ENCODE measurements around the gene CD55.

CD55 gene

DNA sequence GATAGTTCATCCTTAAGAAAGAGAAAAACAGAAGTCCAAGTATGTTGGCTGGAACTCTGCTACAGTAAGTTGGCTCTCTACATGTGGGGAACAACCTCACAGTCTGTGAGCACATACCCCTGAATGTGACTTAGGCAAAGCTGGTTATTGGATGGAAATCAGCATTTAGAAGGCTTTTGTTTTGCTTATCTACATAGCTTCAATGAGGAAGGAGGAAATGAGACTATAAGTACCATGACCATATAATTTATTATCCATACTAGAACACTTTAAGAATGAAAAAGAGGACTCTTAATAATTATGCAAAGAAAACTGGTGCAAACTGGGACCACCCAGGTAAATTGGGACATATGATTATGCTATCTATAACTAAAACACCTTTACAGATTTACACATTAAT is 31.7 kb upstream of the CD55 start:
- ChIA-PET CTCF (interaction anchor here (0.9 to 3.2 kb wide), 4 partner anchors 8 to 30 kb away, joined by 4 to 8 read pairs (median 4); no protein-coding TSS in a partner anchor), POLR2A (no interaction called here)
- TF ChIP-seq, protein P1, sequence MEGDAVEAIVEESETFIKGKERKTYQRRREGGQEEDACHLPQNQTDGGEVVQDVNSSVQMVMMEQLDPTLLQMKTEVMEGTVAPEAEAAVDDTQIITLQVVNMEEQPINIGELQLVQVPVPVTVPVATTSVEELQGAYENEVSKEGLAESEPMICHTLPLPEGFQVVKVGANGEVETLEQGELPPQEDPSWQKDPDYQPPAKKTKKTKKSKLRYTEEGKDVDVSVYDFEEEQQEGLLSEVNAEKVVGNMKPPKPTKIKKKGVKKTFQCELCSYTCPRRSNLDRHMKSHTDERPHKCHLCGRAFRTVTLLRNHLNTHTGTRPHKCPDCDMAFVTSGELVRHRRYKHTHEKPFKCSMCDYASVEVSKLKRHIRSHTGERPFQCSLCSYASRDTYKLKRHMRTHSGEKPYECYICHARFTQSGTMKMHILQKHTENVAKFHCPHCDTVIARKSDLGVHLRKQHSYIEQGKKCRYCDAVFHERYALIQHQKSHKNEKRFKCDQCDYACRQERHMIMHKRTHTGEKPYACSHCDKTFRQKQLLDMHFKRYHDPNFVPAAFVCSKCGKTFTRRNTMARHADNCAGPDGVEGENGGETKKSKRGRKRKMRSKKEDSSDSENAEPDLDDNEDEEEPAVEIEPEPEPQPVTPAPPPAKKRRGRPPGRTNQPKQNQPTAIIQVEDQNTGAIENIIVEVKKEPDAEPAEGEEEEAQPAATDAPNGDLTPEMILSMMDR (IDR thresholded peaks at IDR 0.05; ENCODE audit: control extremely low read depth, extremely low read depth, low read depth, missing control alignments), result no peak
- DNase-seq (ENCODE audit: extremely low spot score), result no peak

DNA sequence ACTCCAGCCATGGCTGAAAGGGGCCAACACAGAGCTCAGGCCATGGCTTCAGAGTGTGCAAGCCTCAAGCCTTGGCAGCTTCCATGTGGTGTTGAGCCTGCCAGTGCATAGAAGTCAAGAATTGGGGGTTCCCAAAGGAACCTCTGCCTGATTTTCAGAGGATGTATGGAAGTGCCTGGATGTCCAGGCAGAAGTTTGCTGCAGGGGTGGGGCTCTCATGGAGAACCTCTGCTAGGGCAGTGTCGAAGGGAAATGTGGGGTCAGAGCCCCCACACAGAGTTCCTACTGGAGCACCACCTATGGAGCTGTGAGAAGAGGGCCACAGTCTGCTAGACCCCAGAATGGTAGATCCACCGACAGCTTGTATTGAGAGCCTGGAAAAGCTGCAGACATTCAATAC is 29.8 kb upstream of the CD55 start:
- CTCF ChIA-PET, result interaction anchor here (1.0 kb wide), 1 partner anchor 9 kb away, joined by 3 read pairs; no protein-coding TSS in a partner anchor

DNA sequence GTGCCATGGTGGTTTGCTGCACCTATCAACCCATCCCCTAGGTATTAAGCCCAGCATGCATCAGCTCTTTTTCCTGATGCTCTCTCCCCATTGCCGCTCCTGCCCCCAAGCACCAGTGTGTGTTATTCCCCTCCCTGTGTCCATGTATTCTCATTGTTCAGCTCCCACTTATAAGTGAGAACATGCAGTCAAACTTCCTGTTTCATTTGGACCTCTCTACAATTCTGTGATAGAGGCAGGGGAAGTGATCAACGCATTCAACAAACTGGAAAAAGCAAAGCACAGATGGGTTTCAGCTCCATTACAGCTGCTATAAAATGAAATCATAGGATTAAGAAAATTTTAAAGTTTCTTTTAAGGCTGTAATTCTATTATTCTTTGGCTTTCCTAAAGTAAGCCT is 23.3 kb upstream of the CD55 start:
- DNase-seq (ENCODE audit: extremely low spot score), result no peak
- TF ChIP-seq, protein P1 (IDR thresholded peaks at IDR 0.05; ENCODE audit: control extremely low read depth, extremely low read depth, low read depth, missing control alignments), result no peak
- ChIA-PET CTCF (interaction anchor here (1.6 to 1.9 kb wide), 2 partner anchors 10 to 29 kb away, joined by 3 to 8 read pairs; no protein-coding TSS in a partner anchor), POLR2A (no interaction called here)

More for the DNA sequence above, 29.8 kb upstream of the CD55 start:
- no peak for DNase-seq (ENCODE audit: extremely low spot score)
- POLR2A ChIA-PET, result no interaction called here
- TF ChIP-seq, protein P1 (IDR thresholded peaks at IDR 0.05; ENCODE audit: control extremely low read depth, extremely low read depth, low read depth, missing control alignments), result no peak

DNA sequence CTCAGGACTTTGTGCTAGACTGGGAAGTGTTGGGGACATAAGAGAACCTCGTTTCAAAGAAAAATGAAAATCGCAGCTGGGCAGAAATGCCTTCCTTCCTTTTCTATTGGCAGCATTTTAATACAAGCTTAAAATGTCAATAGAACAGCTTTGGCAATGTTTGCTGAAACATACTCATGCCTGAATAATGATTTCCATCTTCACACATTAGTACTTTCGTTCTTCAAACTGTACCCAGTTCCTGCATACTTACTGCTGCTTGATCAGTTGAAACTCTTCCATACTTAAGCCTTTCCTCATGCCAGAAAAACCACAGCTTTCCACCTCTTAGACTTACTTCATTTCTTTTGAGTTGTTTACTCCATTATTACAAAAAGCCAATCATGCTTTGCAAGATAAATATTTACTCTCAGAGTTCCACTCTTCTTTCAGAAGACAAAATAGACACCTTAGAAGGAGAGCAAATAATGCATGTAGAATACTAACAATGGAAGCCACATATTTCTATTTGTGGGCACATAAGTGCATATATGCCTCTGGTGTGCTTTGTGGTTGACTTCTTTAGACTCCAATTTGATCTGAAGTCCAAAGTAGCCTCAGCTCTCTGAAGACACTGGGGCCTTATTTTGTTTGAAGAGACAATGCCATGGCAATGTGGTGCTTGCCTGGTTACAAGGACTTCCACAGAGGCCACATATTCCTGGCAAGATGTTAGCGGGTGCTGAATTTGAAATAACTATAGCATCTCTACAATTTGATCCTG is 22.7 kb upstream of the CD55 start:
- ChIA-PET CTCF (interaction anchor here (1.6 kb wide), 1 partner anchor 30 kb away, joined by 3 read pairs; no protein-coding TSS in a partner anchor), POLR2A (no interaction called here)
- no peak for DNase-seq (ENCODE audit: extremely low spot score)
- TF ChIP-seq, protein P1 (IDR thresholded peaks at IDR 0.05; ENCODE audit: control extremely low read depth, extremely low read depth, low read depth, missing control alignments), result no peak

DNA sequence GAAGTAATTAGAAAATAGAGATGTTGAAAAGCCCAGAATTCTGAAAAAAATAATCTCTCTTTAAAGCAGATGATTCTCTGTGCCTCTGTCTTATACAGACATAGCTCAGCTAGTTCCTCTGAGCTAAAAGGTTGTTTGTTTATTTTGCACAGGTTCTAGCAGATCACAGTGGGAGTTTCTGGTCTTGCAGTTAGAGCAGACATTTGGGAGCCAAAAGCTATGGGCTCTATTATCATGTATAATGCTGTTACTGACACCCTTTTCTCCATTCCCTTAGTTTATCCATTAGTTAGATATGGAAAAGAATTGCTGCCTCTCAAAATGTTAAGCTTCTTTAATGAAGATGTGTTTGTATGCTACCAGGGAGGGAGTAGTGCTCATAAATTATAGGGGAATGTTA is 20.5 kb upstream of the CD55 start:
- ChIA-PET CTCF (interaction anchor here (1.3 kb wide), 1 partner anchor 9 kb away, joined by 3 read pairs; no protein-coding TSS in a partner anchor), POLR2A (no interaction called here)
- DNase-seq (ENCODE audit: extremely low spot score), result no peak
- TF ChIP-seq, protein P1 (IDR thresholded peaks at IDR 0.05; ENCODE audit: control extremely low read depth, extremely low read depth, low read depth, missing control alignments), result no peak

DNA sequence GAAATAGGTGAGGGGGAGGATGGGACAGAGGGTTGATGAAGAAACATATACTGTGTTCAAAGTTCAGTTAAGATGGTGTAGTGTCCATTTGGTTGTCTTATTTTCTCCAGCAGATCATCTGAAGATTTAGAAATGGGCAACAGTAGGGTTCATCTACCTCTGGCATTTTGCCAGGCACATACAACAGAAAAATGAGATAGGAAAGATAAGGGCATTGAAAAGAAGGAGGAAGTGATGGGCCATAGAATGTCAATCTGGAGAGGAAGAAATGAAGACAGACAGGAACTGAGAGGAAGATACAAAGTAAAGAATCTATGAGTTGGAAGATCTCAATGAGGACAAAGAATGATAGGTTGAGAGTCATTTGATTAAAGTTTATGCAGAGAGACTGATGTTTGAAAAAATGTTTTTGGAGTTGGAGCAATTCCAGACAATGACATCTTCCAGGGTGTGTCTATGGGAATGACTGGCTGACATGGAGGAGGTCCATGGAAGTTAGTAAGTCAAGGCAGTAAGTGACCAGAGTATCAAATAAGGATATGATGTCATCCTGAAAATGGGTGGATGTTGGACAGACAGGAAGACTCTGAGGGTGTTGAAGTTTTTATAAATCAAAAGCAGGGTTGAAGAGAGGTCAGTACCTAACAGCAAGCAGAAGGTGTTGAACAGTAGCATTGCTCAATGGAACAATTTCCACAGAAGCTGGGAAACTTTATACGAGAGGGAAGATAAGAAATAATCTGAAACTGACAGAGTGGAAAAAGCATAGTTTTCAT is 18.7 kb upstream of the CD55 start:
- ChIA-PET POLR2A (no interaction called here), CTCF (no interaction called here)
- no peak for DNase-seq (ENCODE audit: extremely low spot score)
- TF ChIP-seq, protein P1 (IDR thresholded peaks at IDR 0.05; ENCODE audit: control extremely low read depth, extremely low read depth, low read depth, missing control alignments), result no peak
